SK-N-SH treated with all-trans-retinoic acid at 6 μM for 48 hours (cell line): ENCODE measurements around the gene SLC29A3.

Experiments used
- ATAC-seq: fragments of 200-7000 bp; cut with Tn5 transposase; 3 replicates; pipeline ENCODE4 v1.9.1; 2020; ENCODE audit warnings: mild to moderate bottlenecking, moderate library complexity
- ARNTL ChIP-seq: fragments of 450-650 bp; formaldehyde crosslinking; IDR thresholded peaks from 2 replicates; pipeline ENCODE4 v1.5.0; 2020; ENCODE audit warnings: low read depth, mild to moderate bottlenecking, moderate library complexity, borderline replicate concordance
- BACH2 ChIP-seq: fragments of 250-450 bp; sonication (Bioruptor Pico); IDR thresholded peaks from 2 replicates; pipeline ENCODE4 v1.9.0; 2021; ENCODE audit warnings: mild to moderate bottlenecking, borderline replicate concordance
- CSDC2 ChIP-seq: fragments of 250-450 bp; sonication (Bioruptor Pico); IDR thresholded peaks from 2 replicates; pipeline ENCODE4 v1.5.0; 2020; ENCODE audit warnings: mild to moderate bottlenecking, moderate library complexity
- CSRNP3 ChIP-seq: fragments of 250-450 bp; sonication (Bioruptor Pico); IDR thresholded peaks from 2 replicates; pipeline ENCODE4 v1.5.1; 2021; ENCODE audit warnings: mild to moderate bottlenecking, moderate library complexity
- GLIS3 ChIP-seq: fragments of 250-450 bp; sonication (Bioruptor Pico); IDR thresholded peaks from 2 replicates; pipeline ENCODE4 v1.5.0; 2020; ENCODE audit warnings: mild to moderate bottlenecking, moderate library complexity
- ISL1 ChIP-seq: fragments of 250-450 bp; sonication (Bioruptor Pico); IDR thresholded peaks from 2 replicates; pipeline ENCODE4 v2.1.2; 2022; ENCODE audit warnings: mild to moderate bottlenecking, moderate library complexity
- OSR1 ChIP-seq: fragments of 250-450 bp; sonication (Bioruptor Pico); IDR thresholded peaks from 2 replicates; pipeline ENCODE4 v1.8.0; 2022; ENCODE audit warnings: moderate library complexity, mild to moderate bottlenecking, inconsistent platforms
- PATZ1 ChIP-seq: fragments of 250-450 bp; sonication (Bioruptor Pico); IDR thresholded peaks from 2 replicates; pipeline ENCODE4 v1.8.0; 2020; ENCODE audit warnings: mild to moderate bottlenecking, moderate library complexity, borderline replicate concordance
- PPARA ChIP-seq: fragments of 250-450 bp; sonication (Bioruptor Pico); IDR thresholded peaks from 2 replicates; pipeline ENCODE4 v1.5.0; 2020; ENCODE audit warnings: mild to moderate bottlenecking, borderline replicate concordance
- RARB ChIP-seq: fragments of 250-450 bp; sonication (Bioruptor Pico); IDR thresholded peaks from 2 replicates; pipeline ENCODE4 v1.8.0; 2021; ENCODE audit warnings: mild to moderate bottlenecking, moderate library complexity
- SNAI2 ChIP-seq: fragments of 250-450 bp; sonication (Bioruptor Pico); IDR thresholded peaks from 2 replicates; pipeline ENCODE4 v1.5.0; 2020; ENCODE audit warnings: mild to moderate bottlenecking, moderate library complexity
- TCF4 ChIP-seq: fragments of 250-450 bp; sonication (Bioruptor Pico); IDR thresholded peaks from 2 replicates; pipeline ENCODE4 v1.8.0; 2021; ENCODE audit warnings: mild to moderate bottlenecking, moderate library complexity, borderline replicate concordance
- TSHZ2 ChIP-seq: fragments of 250-450 bp; sonication (Bioruptor Pico); IDR thresholded peaks from 2 replicates; pipeline ENCODE4 v1.5.0; 2020; ENCODE audit warnings: mild to moderate bottlenecking, moderate library complexity
- ZC3H10 ChIP-seq: fragments of 250-450 bp; sonication (Bioruptor Pico); IDR thresholded peaks from 2 replicates; pipeline ENCODE4 v1.5.1; 2021; ENCODE audit warnings: mild to moderate bottlenecking, moderate library complexity
- ZFP3 ChIP-seq: fragments of 250-450 bp; sonication (Bioruptor Pico); IDR thresholded peaks from 2 replicates; pipeline ENCODE4 v1.5.0; 2020; ENCODE audit warnings: mild to moderate bottlenecking, moderate library complexity
- ZFP30 ChIP-seq: fragments of 450-650 bp; formaldehyde crosslinking; IDR thresholded peaks from 2 replicates; pipeline ENCODE4 v1.5.0; 2022; ENCODE audit warnings: mild to moderate bottlenecking, moderate library complexity
- ZNF565 ChIP-seq: fragments of 450-650 bp; formaldehyde crosslinking; conservative IDR thresholded peaks from 2 replicates; pipeline ENCODE4 v1.5.0; 2020; ENCODE audit warnings: low read depth, mild to moderate bottlenecking, moderate library complexity
- ZNF70 ChIP-seq: fragments of 450-650 bp; formaldehyde crosslinking; IDR thresholded peaks from 2 replicates; pipeline ENCODE4 v1.5.0; 2020; ENCODE audit warnings: mild to moderate bottlenecking, moderate library complexity
- ZNF8 ChIP-seq: fragments of 450-650 bp; formaldehyde crosslinking; IDR thresholded peaks from 2 replicates; pipeline ENCODE4 v1.5.0; 2020; ENCODE audit warnings: mild to moderate bottlenecking, moderate library complexity
- TF ChIP-seq, protein P1 (sequence below): fragments of 250-450 bp; sonication (Bioruptor Pico); IDR thresholded peaks from 2 replicates; pipeline ENCODE4 v1.8.0; 2021; ENCODE audit warnings: low read depth, mild to moderate bottlenecking, moderate library complexity, borderline replicate concordance

The SLC29A3 gene

DNA sequence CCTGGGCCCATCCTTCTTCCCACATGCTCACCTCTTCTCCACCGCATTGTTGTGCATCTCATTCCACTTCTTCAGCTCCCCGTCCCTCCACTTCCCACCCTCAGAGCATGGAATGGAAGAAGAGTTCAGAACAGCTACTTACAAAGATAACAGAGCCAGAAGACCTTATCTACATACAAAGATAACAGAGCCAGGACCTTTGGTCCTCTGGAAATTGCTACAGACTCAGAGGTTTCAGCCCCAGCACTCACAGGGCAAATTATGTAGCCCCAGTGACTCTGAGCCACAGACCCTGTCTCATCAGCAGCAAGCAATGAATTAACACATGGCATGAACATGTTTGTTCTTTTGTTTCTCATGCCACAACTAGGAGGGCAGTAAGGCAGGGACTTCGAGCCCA is 28.7 kb upstream of the SLC29A3 start:
- no peak for ATAC-seq
- TF ChIP-seq PATZ1 (CRISPR knock-in tag) (no peak), ISL1 (CRISPR knock-in tag) (no peak), TSHZ2 (CRISPR knock-in tag) (no peak), RARB (CRISPR knock-in tag) (no peak), CSRNP3 (CRISPR knock-in tag) (no peak), BACH2 (no peak), ZNF70 (CRISPR knock-in tag) (no peak)
- TF ChIP-seq, protein P1, sequence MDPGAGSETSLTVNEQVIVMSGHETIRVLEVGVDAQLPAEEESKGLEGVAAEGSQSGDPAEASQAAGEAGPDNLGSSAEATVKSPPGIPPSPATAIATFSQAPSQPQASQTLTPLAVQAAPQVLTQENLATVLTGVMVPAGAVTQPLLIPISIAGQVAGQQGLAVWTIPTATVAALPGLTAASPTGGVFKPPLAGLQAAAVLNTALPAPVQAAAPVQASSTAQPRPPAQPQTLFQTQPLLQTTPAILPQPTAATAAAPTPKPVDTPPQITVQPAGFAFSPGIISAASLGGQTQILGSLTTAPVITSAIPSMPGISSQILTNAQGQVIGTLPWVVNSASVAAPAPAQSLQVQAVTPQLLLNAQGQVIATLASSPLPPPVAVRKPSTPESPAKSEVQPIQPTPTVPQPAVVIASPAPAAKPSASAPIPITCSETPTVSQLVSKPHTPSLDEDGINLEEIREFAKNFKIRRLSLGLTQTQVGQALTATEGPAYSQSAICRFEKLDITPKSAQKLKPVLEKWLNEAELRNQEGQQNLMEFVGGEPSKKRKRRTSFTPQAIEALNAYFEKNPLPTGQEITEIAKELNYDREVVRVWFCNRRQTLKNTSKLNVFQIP (CRISPR knock-in tag) = no peak
- TF ChIP-seq, all 23 proteins: peak for 0

- ATAC-seq = no peak
Observed at GRCh38 chr10:71290806-71291527, 28.1 kb upstream of the SLC29A3 start.

More at GRCh38 chr10:71290806-71291527, 28.1 kb upstream of the SLC29A3 start:
- TF ChIP-seq OSR1 (no peak), ISL1 (CRISPR knock-in tag) (no peak), RARB (CRISPR knock-in tag) (no peak), ZC3H10 (CRISPR knock-in tag) (no peak), ARNTL (CRISPR knock-in tag) (no peak), GLIS3 (CRISPR knock-in tag) (no peak), TSHZ2 (CRISPR knock-in tag) (no peak), TCF4 (CRISPR knock-in tag) (no peak), SNAI2 (CRISPR knock-in tag) (no peak), ZFP30 (CRISPR knock-in tag) (no peak), ZNF8 (no peak), CSRNP3 (CRISPR knock-in tag) (no peak), ZNF565 (CRISPR knock-in tag) (no peak), CSDC2 (CRISPR knock-in tag) (no peak), ZNF70 (CRISPR knock-in tag) (no peak), PPARA (no peak), PATZ1 (CRISPR knock-in tag) (no peak), ZFP3 (CRISPR knock-in tag) (no peak)
- TF ChIP-seq, protein P1 (CRISPR knock-in tag) = no peak
